ENCODE measurements around the gene MED23. TPM values are rescaled to one million over a fixed set of nuclear protein-coding genes. Genes with fewer than 3 reads are reported as not detected.

Gene MED23
- total and polyA plus RNA-seq, 10 of the 15 experiments (the other 5 are each of a cell fraction or from before 2014, with no cell fraction given): 7.1 to 42.9 (median 19.6) TPM

DNA sequence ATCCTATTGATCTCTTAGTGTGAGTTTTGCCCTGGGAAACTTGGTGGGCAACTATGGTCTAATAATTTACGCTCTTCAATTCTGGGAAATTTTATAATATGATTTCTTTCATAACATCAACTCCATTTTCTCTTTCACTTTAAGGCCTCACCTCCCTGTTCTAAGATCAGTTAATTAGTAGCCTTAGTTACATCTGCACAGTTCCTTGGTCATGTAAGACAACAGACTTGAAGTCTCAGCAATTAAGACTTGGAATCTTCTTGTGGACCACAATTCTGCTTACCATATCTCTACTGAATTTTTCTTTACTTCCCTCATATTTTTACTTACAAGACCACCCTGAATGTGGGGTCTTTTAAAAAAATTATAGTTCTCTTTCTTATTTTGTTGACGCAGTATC is 17.8 kb upstream of the MED23 start:
- TF ChIP-seq NBN (IDR thresholded peaks at IDR 0.05): no peak
- no peak for TF ChIP-seq SPI1 (IDR thresholded peaks at IDR 0.05; ENCODE audit: borderline replicate concordance, insufficient read depth, low read depth, low read length)
- no peak for TF ChIP-seq MYB (IDR thresholded peaks at IDR 0.05; ENCODE audit: borderline replicate concordance, low read depth, low read length)
- TF ChIP-seq DPF2 (IDR thresholded peaks at IDR 0.05): no peak
- TF ChIP-seq POU2F2 (IDR thresholded peaks at IDR 0.05; ENCODE audit: borderline replicate concordance, low read depth, low read length): no peak
- TF ChIP-seq, protein P1, sequence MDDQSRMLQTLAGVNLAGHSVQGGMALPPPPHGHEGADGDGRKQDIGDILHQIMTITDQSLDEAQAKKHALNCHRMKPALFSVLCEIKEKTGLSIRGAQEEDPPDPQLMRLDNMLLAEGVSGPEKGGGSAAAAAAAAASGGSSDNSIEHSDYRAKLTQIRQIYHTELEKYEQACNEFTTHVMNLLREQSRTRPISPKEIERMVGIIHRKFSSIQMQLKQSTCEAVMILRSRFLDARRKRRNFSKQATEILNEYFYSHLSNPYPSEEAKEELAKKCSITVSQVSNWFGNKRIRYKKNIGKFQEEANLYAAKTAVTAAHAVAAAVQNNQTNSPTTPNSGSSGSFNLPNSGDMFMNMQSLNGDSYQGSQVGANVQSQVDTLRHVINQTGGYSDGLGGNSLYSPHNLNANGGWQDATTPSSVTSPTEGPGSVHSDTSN (IDR thresholded peaks at IDR 0.05; ENCODE audit: insufficient replicate concordance, low read depth, low read length): no peak
- no peak for TF ChIP-seq JUNB (IDR thresholded peaks at IDR 0.05)
- TF ChIP-seq HDAC6 (IDR thresholded peaks at IDR 0.05; ENCODE audit: unreplicated experiment): no peak
- no peak for TF ChIP-seq SIN3A (IDR thresholded peaks at IDR 0.05; ENCODE audit: low read depth, low read length)
- no peak for TF ChIP-seq TCF12 (IDR thresholded peaks at IDR 0.05; ENCODE audit: low read depth, low read length)
- TF ChIP-seq NFIC (IDR thresholded peaks at IDR 0.05; ENCODE audit: low read depth, low read length): no peak
- TF ChIP-seq, protein P2, sequence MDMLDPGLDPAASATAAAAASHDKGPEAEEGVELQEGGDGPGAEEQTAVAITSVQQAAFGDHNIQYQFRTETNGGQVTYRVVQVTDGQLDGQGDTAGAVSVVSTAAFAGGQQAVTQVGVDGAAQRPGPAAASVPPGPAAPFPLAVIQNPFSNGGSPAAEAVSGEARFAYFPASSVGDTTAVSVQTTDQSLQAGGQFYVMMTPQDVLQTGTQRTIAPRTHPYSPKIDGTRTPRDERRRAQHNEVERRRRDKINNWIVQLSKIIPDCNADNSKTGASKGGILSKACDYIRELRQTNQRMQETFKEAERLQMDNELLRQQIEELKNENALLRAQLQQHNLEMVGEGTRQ (IDR thresholded peaks at IDR 0.05; ENCODE audit: borderline replicate concordance, low read depth, low read length): no peak
- no peak for TF ChIP-seq NRF1 (conservative IDR thresholded peaks at IDR 0.05; ENCODE audit: low read depth, low read length)
- TF ChIP-seq, protein P3, sequence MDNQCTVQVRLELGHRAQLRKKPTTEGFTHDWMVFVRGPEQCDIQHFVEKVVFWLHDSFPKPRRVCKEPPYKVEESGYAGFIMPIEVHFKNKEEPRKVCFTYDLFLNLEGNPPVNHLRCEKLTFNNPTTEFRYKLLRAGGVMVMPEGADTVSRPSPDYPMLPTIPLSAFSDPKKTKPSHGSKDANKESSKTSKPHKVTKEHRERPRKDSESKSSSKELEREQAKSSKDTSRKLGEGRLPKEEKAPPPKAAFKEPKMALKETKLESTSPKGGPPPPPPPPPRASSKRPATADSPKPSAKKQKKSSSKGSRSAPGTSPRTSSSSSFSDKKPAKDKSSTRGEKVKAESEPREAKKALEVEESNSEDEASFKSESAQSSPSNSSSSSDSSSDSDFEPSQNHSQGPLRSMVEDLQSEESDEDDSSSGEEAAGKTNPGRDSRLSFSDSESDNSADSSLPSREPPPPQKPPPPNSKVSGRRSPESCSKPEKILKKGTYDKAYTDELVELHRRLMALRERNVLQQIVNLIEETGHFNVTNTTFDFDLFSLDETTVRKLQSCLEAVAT (IDR thresholded peaks at IDR 0.05): no peak
- no peak for TF ChIP-seq PML (IDR thresholded peaks at IDR 0.05; ENCODE audit: low read length)
- TF ChIP-seq YBX1 (IDR thresholded peaks at IDR 0.05): no peak
- no peak for TF ChIP-seq SREBF1 (IDR thresholded peaks at IDR 0.05; ENCODE audit: low read length)
- no peak for TF ChIP-seq IKZF1 (conservative IDR thresholded peaks at IDR 0.05)
- no peak for TF ChIP-seq ZNF207 (IDR thresholded peaks at IDR 0.05; ENCODE audit: borderline replicate concordance)
- H2AFZ ChIP-seq (ENCODE audit: control insufficient read depth, low read depth, low read length): no peak overlapping the region
- WGBS (ENCODE audit: insufficient coverage, insufficient replicate concordance, low lambda C conversion rate, missing lambda C conversion rate): 58% methylated on average over 2 of the region's 2 CpGs
- ChIA-PET CTCF (no interaction called here), POLR2A (no interaction called here), RAD21 (ENCODE audit: unreplicated experiment) (no interaction called here), SMC1A (ENCODE audit: uncharacterized antibody, unreplicated experiment) (interaction anchor here (0.6 kb wide), 1 partner anchor 34 kb away, joined by 3 read pairs; no protein-coding TSS in a partner anchor)
- intact Hi-C loops (cut with micrococcal nuclease; ENCODE audit: unreplicated experiment): no loop called here
- H3K4me3 ChIP-seq: no peak overlapping the region
- ATAC-seq (no peak), DNase-seq (ENCODE audit: low read depth, low spot score) (no peak), FAIRE-seq (no peak)
- H3K79me2 ChIP-seq (ENCODE audit: control insufficient read depth, insufficient read depth, low read length): no peaks in the 10 kb centered on the region
- H3K4me2 ChIP-seq (ENCODE audit: control insufficient read depth, insufficient read depth): no peak overlapping the region
- no peaks in the 10 kb centered on the region for H3K4me1 ChIP-seq (ENCODE audit: control insufficient read depth, insufficient read depth, low read length)
- no TSS peak for BruUV-seq (replicated peaks)
- no peaks in the 10 kb centered on the region for H3K9me3 ChIP-seq (replicated peaks; ENCODE audit: control insufficient read depth, insufficient read depth, low read length)
- in situ Hi-C loops (cut with MboI): no loop called here
- no peaks in the 10 kb centered on the region for H4K20me1 ChIP-seq (ENCODE audit: control insufficient read depth, insufficient read depth)
- no peaks in the 10 kb centered on the region for H3K36me3 ChIP-seq (ENCODE audit: control insufficient read depth in 2 of 2, insufficient read depth in 2 of 2, low read length in 1 of 2)
- H3K27ac ChIP-seq (ENCODE audit: control insufficient read depth, insufficient read depth): no peak overlapping the region
- peaks cover 0 to 3% of the 10 kb centered on the region in 2 experiments; a peak in 2 of 4 replicates for H3K27me3 ChIP-seq (replicated peaks in 1 of 2; ENCODE audit: control insufficient read depth in 2 of 2, insufficient read depth in 2 of 2, low read length in 1 of 2)
- no peak overlapping the region for H3K9ac ChIP-seq (ENCODE audit: control insufficient read depth, insufficient read depth, low read length)

All from GM12878 (cell line).